GM21825 (cell line): ENCODE measurements around the gene IL2RA.

ENCODE experiments used
- ATAC-seq: cut with Tn5 transposase; IDR thresholded peaks from one replicate; pipeline ENCODE4 v1.9.1; 2021; ENCODE audit warnings: mild to moderate bottlenecking, moderate library complexity; ENCODE audit not compliant: unreplicated experiment

The IL2RA gene

GRCh38 chr10:5989756-5990155 lies 72.4 kb downstream of the IL2RA start:
- no peak for ATAC-seq

- no peak for ATAC-seq
Measured at GRCh38 chr10:5988336-5988920, 73.7 kb downstream of the IL2RA start.

- no peak for ATAC-seq
Measured at GRCh38 chr10:5987747-5988146, 74.4 kb downstream of the IL2RA start.

- no peak for ATAC-seq
Measured at GRCh38 chr10:5985029-5985428, 77.1 kb downstream of the IL2RA start.

GRCh38 chr10:5983774-5984173 lies 78.4 kb downstream of the IL2RA start:
- no peak for ATAC-seq

GRCh38 chr10:5981529-5981928 lies 80.6 kb downstream of the IL2RA start:
- ATAC-seq = no peak

GRCh38 chr10:5978230-5978489 lies 84.0 kb downstream of the IL2RA start:
- ATAC-seq = no peak

DNA sequence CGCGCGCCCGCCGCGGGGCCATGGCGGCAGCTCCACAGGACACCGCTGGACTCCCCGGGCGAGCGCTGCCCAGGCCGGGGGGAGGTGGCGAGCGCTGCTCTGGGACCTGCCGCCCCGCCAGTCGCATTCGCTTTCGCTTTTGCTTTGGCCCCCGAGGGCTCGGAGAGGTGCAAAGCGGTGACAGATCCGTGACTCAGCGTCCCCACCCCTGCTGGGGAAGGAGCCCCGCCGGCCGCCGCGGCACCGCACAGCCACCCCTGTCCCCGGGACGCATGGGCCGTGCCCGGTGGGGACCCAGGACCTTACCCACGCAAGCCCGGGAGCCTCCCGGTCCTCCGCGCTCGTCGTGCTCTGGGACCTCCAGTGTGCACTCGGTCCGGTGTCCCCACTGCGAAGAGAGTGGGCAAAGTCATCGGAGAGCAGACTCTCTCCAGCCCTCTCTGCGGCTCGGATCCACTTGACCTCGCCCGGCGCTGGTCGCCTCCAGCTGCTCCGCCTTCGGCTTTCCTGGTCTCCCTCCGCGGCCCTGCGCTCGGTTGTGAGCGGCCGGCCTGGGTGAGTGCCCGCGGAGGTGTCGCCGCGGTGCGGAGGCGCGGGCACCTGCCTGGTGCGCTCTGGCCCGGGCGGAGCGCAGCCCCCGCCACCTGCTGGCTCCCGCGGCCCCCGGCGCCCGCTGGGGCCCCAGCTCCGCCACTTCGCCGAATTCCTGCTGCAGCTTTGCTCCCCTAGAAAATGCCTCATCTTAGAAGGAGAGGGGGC lies 84.5 kb downstream of the IL2RA start, which contains the start of gene IL15RA:
TSS of gene IL15RA (minus strand) at position 73 of the 759 bp plus-strand sequence. CDS start at position 22, 51 bp downstream.
- peak; percentile 58 for ATAC-seq

DNA sequence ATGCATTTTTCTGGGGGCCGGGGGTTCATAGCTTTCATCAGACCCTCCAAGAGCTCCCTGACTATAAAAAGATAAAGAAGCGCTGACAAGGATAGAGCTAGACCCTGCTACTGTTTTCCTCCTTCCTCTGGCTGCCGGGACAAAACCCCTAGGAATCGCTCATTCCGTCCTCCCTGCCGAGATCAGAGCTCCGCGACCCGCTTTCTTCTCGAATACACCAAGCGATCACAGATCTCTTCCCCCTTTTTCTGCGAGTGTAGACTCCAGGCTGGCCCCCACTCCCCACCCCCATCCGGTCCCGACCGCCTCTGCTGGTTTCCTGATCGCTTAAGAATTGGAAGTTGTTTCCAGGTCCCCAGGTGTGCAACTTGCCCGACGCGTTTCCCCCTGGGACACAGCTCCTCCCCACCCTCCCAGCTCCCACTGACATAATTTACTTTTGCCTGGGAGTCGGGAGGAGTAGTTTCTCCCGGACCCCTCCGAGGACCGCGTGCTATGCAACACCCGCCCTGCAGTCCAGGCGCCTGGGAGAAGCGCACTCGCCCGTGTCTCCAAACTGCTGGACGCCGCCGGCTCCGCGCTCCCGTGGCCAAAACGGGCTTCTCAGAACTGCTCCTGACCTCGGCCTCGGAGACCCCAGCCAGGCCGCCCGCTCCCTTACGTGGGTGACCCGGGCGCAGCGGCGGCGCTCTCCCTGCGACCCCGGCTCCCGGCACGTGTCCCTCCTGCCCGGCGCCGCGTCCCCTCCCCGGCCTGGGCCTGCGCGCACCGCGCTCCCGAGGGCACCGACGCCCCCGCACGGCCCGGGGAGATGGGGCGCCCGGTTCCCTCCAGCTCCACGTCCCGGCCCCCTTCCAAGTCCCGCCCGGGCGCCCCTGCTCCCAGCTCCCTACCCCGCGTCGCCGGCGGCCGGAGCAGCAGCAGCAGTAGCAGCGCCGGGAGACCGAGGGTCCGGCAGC lies 85.4 kb downstream of the IL2RA start:
- peak; percentile 16 for ATAC-seq

GRCh38 chr10:5975641-5976473 lies 86.3 kb downstream of the IL2RA start:
- peak; percentile 65 for ATAC-seq

DNA sequence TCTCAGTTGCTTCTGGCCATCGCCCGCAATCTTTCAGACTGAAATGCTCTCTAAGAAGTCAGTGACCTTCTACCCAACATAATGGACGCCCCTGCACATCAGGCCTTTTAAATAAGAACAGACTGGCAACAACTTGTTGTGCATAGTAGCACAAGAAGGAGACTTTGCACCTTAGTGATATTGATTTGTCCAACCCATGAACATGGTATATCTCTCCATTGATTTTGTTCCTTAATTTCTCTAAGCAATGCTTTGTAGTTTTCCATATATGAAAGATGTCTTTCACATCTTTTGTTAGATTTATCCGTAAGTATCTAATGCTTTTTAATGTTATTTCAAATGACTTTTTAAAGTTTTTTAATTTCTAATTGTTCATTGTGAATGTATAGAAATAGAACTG lies 89.1 kb downstream of the IL2RA start:
- no peak for ATAC-seq

GRCh38 chr10:5971886-5972285 lies 90.3 kb downstream of the IL2RA start:
- ATAC-seq = no peak

DNA sequence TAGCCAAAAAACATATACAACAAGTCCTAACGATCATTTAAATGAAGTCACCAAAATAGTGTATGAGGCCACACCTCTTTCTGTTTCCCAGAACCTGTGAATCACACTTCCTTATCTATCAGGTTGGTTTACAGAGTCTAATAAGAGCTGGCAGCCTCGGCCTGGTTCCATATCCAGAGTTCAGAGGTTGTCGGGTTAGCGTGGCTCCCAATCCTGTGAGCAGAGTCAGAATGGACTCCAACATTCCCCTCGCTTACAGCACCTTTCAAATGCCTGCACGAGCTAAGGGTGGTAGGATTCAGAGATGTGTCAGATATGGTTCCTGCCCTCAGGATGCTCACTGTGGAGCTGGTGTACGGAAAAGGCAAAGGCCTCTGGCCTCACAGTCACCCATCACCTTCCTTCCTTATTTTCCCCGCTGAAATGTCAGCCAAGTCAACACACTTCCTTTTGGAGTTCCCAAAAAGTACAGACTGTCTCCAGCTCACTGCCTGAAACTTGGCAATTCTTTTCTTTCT lies 90.8 kb downstream of the IL2RA start:
- ATAC-seq = no peak

DNA sequence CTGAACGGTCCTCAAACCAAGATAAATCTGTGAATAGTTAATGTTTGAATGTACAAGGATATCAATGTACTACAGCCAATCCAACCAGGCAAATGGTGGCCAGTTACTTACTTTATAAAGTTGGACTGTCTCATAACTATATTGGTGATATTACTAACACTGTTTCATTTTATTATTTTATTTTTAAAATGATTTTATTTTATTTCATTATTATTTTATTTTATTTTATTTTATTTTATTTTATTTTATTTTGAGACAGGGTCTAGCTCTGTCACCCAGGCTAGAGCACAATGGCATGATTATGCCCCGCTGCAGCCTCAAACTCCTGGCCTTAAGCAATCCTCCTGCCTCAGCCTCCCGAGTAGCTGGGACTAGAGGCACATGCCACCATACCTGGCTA lies 91.6 kb downstream of the IL2RA start:
- ATAC-seq = no peak

- no peak for ATAC-seq
Measured at GRCh38 chr10:5970066-5970465, 92.1 kb downstream of the IL2RA start.

DNA sequence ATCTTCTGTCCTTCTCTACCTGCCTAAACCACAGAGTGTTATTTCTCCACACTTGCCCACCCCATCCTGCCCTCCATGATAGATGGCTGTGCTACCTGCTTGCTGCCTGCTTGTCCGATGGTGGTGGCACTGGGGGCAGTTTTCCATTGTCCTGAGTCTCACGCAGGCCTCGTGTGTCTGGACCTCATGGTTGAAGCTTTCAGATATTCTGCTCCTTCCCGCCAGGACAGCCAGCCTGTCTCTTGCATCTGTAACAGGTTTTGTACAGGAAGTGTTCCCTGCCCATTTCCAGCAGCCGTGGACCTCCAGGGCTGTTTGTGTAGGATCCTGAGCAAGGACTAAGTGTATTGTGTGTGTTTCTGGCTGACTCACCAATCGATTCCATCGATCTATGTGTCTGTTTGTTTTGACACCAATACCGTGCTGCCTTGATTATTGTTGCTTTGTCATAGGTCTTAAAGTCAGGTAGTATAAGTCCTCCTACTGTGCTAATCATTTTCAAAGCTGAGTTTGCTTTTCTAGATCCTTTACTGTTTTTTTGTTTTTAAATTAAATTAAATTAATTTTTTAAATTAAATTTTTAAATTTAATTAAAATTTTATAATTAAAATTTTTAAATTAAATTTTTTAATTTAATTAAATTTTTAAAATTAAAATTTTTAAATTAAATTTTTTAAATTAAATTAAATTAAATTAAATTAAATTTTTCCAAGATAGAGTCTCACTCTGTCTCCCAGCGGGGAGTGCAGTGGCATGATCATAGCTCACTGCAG lies 93.3 kb downstream of the IL2RA start:
- ATAC-seq = no peak

- no peak for ATAC-seq
Measured at GRCh38 chr10:5968037-5968680, 94.0 kb downstream of the IL2RA start.

DNA sequence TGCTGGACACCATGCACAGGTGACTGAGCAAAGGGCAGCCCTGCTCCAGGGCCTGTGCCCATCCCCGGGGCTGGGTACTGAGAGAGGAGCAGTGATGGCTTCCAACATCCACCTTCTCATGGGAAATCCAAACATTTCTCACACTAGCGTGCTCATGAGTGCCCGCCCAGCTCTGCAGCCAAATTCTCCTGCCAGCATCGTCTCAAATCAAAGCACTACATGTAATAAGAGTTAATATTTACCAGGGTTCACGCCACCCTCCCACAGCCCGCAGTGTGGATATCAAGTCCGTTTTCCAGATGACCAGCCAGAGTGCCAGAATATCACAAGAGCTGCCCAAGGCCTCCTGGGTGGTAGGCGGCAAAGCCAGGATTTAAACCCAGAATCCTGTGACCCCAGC lies 96.9 kb downstream of the IL2RA start:
- no peak for ATAC-seq

- ATAC-seq = no peak
Measured at GRCh38 chr10:5964736-5965135, 97.4 kb downstream of the IL2RA start.
